ENCODE measurements around the gene XPR1. TPM values are rescaled to one million over a fixed set of nuclear protein-coding genes. Genes with fewer than 3 reads are reported as not detected.
A peak's percentile ranks its signal among the peaks of the same experiment; 100 is the strongest.

The XPR1 gene
- total and polyA plus RNA-seq, 8 donors: 3.4 to 25.3 (median 13.7) TPM

DNA sequence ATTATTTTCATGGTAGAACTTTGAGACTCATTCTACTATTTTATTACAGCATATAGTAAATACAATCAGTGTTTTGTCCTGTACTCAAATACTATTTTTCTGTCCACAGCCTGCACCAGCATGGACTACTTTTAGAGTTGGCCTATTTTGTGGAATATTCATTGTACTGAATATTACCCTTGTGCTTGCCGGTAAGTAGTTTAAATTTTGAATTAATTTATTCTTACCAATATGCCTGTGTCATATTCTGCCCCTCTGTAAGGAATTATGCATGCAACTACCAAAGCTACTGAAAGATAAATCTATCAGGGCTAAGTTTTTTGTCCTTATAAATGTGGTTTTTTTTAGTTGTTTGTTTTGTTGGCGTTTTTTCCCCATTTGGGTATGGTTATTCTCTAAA is 179.5 kb downstream of the XPR1 start:
- H3K9me3 ChIP-seq: no peaks in the 10 kb centered on the region
- DNase-seq (no peak), ATAC-seq (no peak), FAIRE-seq (no peak)
- H3K4me3 ChIP-seq: no peak overlapping the region
- TF ChIP-seq, protein P1, sequence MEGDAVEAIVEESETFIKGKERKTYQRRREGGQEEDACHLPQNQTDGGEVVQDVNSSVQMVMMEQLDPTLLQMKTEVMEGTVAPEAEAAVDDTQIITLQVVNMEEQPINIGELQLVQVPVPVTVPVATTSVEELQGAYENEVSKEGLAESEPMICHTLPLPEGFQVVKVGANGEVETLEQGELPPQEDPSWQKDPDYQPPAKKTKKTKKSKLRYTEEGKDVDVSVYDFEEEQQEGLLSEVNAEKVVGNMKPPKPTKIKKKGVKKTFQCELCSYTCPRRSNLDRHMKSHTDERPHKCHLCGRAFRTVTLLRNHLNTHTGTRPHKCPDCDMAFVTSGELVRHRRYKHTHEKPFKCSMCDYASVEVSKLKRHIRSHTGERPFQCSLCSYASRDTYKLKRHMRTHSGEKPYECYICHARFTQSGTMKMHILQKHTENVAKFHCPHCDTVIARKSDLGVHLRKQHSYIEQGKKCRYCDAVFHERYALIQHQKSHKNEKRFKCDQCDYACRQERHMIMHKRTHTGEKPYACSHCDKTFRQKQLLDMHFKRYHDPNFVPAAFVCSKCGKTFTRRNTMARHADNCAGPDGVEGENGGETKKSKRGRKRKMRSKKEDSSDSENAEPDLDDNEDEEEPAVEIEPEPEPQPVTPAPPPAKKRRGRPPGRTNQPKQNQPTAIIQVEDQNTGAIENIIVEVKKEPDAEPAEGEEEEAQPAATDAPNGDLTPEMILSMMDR (IDR thresholded peaks at IDR 0.05): no peak
- intact Hi-C loops (cut with DNase I): no loop called here
- H3K27me3 ChIP-seq: no peaks in the 10 kb centered on the region
- peaks cover 0 to 3% (median 0%) of the 10 kb centered on the region in 3 donors for H3K36me3 ChIP-seq
- no peak overlapping the region for H3K27ac ChIP-seq
- 91 to 97% methylated on average over 2 of the region's 2 CpGs for WGBS, 2 donors
- H3K4me1 ChIP-seq: peaks cover 0 to 3% (median 0%) of the 10 kb centered on the region in 3 donors

DNA sequence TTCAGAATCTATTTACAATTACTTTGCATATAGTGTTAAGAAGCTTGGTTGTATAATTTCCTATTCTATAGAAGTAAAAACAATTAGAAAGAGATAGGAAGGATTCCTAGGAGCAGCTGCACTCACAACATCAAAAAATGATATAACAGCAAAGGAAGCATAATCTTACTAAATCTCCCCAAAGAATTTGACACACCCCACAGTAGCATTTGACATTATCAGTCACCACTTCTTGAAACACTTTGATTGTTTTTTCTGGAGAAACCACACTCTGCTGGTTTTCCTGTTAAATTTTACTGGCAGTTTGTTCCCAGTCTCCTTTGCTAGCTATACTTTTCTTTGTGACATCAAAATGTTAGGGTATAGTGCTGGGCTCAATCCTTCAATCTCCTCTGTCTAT is 180.1 kb downstream of the XPR1 start:
- no peaks in the 10 kb centered on the region for H3K9me3 ChIP-seq
- FAIRE-seq: no peak
- TF ChIP-seq, protein P1 (IDR thresholded peaks at IDR 0.05): no peak
- no peak for DNase-seq
- no peaks in the 10 kb centered on the region for H3K27me3 ChIP-seq
- intact Hi-C loops (cut with DNase I): no loop called here
- no peak for ATAC-seq
- no peak overlapping the region for H3K4me3 ChIP-seq
- H3K27ac ChIP-seq: no peak overlapping the region
- peaks cover 0 to 3% (median 0%) of the 10 kb centered on the region in 3 donors for H3K4me1 ChIP-seq
- no peaks in the 10 kb centered on the region for H3K36me3 ChIP-seq

DNA sequence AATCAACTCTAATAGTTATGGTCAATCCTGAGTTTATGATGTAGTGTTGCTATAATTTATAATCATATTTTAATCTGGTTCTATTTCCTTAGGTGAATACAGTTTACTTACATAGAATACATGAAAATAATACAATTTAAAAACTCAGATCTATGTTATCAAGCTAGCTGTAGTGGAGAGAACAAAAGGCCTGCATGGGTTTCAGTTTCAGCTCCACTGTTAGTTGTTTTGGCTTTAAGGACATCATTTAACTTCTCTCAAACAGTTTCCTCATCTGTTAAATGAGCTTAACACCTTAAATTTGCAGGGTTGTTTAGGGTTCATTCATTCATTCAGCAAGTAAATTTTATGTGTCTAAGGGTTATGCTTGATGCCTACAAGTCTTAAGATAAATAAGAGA is 182.4 kb downstream of the XPR1 start:
- Histone ChIP-seq H3K36me3 (no peaks in the 10 kb centered on the region), H3K27ac (no peak overlapping the region), H3K4me3 (no peak overlapping the region), H3K4me1 (peaks cover 0 to 3% (median 0%) of the 10 kb centered on the region in 3 donors), H3K27me3 (no peaks in the 10 kb centered on the region), H3K9me3 (no peaks in the 10 kb centered on the region)
- no peak for ATAC-seq
- no peak for FAIRE-seq
- TF ChIP-seq, protein P1 (IDR thresholded peaks at IDR 0.05): no peak
- DNase-seq: no peak
- intact Hi-C loops (cut with DNase I): no loop called here

DNA sequence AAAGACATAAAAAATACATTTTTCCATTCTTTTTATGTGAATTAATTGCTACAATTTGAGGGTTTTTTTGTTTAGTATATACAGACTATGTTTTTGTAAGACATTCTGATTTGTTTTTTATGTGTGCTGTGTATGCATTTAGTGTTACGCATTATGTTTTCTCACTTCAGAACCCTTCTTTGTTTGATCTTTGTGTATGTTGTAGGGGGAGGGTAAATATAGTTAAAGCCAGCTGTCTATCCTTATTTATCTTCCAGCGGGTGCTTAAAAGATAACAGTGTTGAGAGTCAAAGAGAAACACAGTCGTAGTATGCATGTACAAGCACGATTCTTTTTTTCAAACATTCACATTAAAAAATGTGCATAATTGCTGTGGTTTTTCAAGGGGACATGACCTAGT is 183.4 kb downstream of the XPR1 start:
- H3K27me3 ChIP-seq: no peaks in the 10 kb centered on the region
- DNase-seq (no peak), ATAC-seq (peak in 2 of 4 donors; percentile 32 to 65), FAIRE-seq (no peak)
- WGBS, 2 donors: 29 to 30% methylated on average over 4 of the region's 4 CpGs
- H3K36me3 ChIP-seq: no peaks in the 10 kb centered on the region
- TF ChIP-seq, protein P1 (IDR thresholded peaks at IDR 0.05): no peak
- H3K9me3 ChIP-seq: no peaks in the 10 kb centered on the region
- H3K27ac ChIP-seq: no peak overlapping the region
- H3K4me3 ChIP-seq: no peak overlapping the region
- intact Hi-C loops (cut with DNase I): no loop called here
- peaks cover 0 to 3% (median 0%) of the 10 kb centered on the region in 3 donors for H3K4me1 ChIP-seq

DNA sequence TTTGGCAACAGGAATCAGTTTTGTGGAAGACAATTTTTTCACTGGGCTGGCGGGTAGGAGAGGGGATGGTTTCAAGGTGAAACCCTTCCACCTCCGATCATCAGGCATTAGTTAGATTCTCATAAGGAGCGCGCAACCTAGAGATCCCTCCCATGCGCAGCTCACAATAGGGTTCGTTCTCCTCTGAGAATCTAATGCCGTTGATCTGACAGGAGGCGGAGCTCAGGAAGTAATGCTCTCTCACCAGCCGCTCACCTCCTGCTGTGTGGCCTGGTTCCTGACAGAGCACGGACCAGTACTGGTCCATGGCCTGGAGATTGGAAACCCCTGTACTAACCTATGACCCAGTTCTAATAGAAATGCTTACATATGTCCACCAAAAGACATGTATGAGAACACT is 184.3 kb downstream of the XPR1 start:
- no peak overlapping the region for H3K27ac ChIP-seq
- peaks cover 0 to 3% (median 0%) of the 10 kb centered on the region in 3 donors for H3K4me1 ChIP-seq
- H3K27me3 ChIP-seq: no peaks in the 10 kb centered on the region
- WGBS, 2 donors: 92% methylated on average over 10 of the region's 10 CpGs
- no peak overlapping the region for H3K4me3 ChIP-seq
- FAIRE-seq (no peak), ATAC-seq (no peak), DNase-seq (no peak)
- TF ChIP-seq, protein P1 (IDR thresholded peaks at IDR 0.05): no peak
- no peaks in the 10 kb centered on the region for H3K36me3 ChIP-seq
- intact Hi-C loops (cut with DNase I): no loop called here
- H3K9me3 ChIP-seq: no peaks in the 10 kb centered on the region

Measured in pancreas (tissue), 10 donors.